GM12878 (cell line): ENCODE data around the gene TRIP6. TPM values are rescaled to one million over a fixed set of nuclear protein-coding genes. Genes with fewer than 3 reads are reported as not detected.

Experiments used
- BACH1 ChIP-seq: fragments of 450-650 bp; IDR thresholded peaks from 2 replicates; pipeline ENCODE4 v1.6.1; 2017; ENCODE audit warnings: mild to moderate bottlenecking, borderline replicate concordance
- CBFB ChIP-seq: IDR thresholded peaks from 2 replicates; pipeline ENCODE4 v1.6.1; 2016; ENCODE audit warnings: antibody characterized with exemption, low read depth
- CEBPZ ChIP-seq: fragments of 150-350 bp; IDR thresholded peaks from 2 replicates; pipeline ENCODE4 v1.6.1; 2016; ENCODE audit warnings: low read depth, low read length
- GATAD2B ChIP-seq: fragments of 450-650 bp; conservative IDR thresholded peaks from 2 replicates; pipeline ENCODE4 v1.6.1; 2017; ENCODE audit warnings: low read depth, mild to moderate bottlenecking, moderate library complexity
- IKZF1 ChIP-seq: fragments of 450-650 bp; conservative IDR thresholded peaks from 2 replicates; pipeline ENCODE4 v1.6.1; 2017; ENCODE audit warnings: antibody characterized with exemption, mild to moderate bottlenecking
- LARP7 ChIP-seq: fragments of 450-650 bp; IDR thresholded peaks from 2 replicates; pipeline ENCODE4 v1.6.1; 2017; ENCODE audit warnings: mild to moderate bottlenecking
- NKRF ChIP-seq: fragments of 450-650 bp; conservative IDR thresholded peaks from 2 replicates; pipeline ENCODE4 v1.6.1; 2017; ENCODE audit warnings: mild to moderate bottlenecking, moderate library complexity
- NR2F1 ChIP-seq: fragments of 450-650 bp; conservative IDR thresholded peaks from 2 replicates; pipeline ENCODE4 v1.6.1; 2017; ENCODE audit warnings: mild to moderate bottlenecking
- PKNOX1 ChIP-seq: fragments of 450-650 bp; IDR thresholded peaks from 2 replicates; pipeline ENCODE4 v1.6.1; 2016; ENCODE audit warnings: mild to moderate bottlenecking
- POLR2A ChIP-seq: IDR thresholded peaks from 2 replicates; pipeline ENCODE4 v1.6.1; 2011; ENCODE audit warnings: low read depth, mild to moderate bottlenecking, low read length
- TCF7 ChIP-seq: IDR thresholded peaks from 2 replicates; pipeline ENCODE4 v1.6.1; 2014; ENCODE audit warnings: antibody characterized with exemption, borderline replicate concordance
- ZNF592 ChIP-seq: fragments of 450-650 bp; IDR thresholded peaks from 2 replicates; pipeline ENCODE4 v1.6.1; 2017; ENCODE audit warnings: mild to moderate bottlenecking, moderate library complexity
- polyA plus RNA-seq, 11 experiments: library from polyadenylated mRNA; depleted of rRNA in 4 of 11; unstranded in 6 of 11; stranded (reverse) in 5 of 11; fragments of >200 nt; fragmentation: Nextera tagmentation in 4 of 11; fragmentation: Illumina TruSeq in 1 of 11; extraction: Ambion mirVana in 4 of 11; extraction: Trizol in 1 of 11; gene quantifications; 1 replicate in 1 of 11; 2 replicates in 10 of 11; pipeline versions ENCODE4 v1.2.1 to v1.2.3, GENCODE V29; 2011 to 2016; ENCODE audit warnings: inconsistent platforms in 2 of 11, missing spikeins in 2 of 11, low read depth in 1 of 11
- total RNA-seq, 4 experiments: library from RNA; depleted of rRNA in 3 of 4; stranded (reverse); fragments of >200 nt in 3 of 4; fragmentation: Illumina TruSeq in 1 of 4; extraction: Trizol in 1 of 4; gene quantifications; 2 replicates each; pipeline versions ENCODE4 v1.2.1 to v1.2.3, GENCODE V29; 2013 to 2021

TRIP6 gene
- total and polyA plus RNA-seq, 10 of the 15 experiments (the other 5 are each of a cell fraction or from before 2014, with no cell fraction given): 2.5 to 47.4 (median 25.5) TPM

- peak; percentile 6; the same call in 1 of the 2 replicates for TF ChIP-seq CBFB
- TF ChIP-seq PKNOX1: peak; percentile 79
- peak; percentile 79 for TF ChIP-seq LARP7
- peak; percentile 80 for TF ChIP-seq GATAD2B
- peak; percentile 51 for TF ChIP-seq IKZF1
- no peak for TF ChIP-seq CEBPZ
- peak; percentile 51 for TF ChIP-seq BACH1
- TF ChIP-seq NR2F1: 0 out of 2 replicates have a peak, but pooled peaks have one; percentile 13
- no peak for TF ChIP-seq TCF7
- TF ChIP-seq ZNF592: no peak
- TF ChIP-seq NKRF: peak; percentile 80
- peak; percentile 78 for TF ChIP-seq POLR2A
Measured at GRCh38 chr7:100888988-100889750, 22.0 kb downstream of the TRIP6 start, which contains the start of gene UFSP1 (continued).
